Stimulated activated CD4-positive, alpha-beta T cell treated with anti-CD3 and anti-CD28 coated beads, Interleukin-12 subunit alpha, Interleukin-12 subunit beta, amount 100 ng/mL, for 4 hours (primary cell): ENCODE results near the gene ZBED1.
"Not testable (repeated sequence)": the region's sequence is repeated elsewhere in the genome, so short reads cannot be mapped to it uniquely, and the experiment has no call there.

Experiments
- DNase-seq: peaks from one replicate; pipeline ENCODE4 v3.0.0-alpha.2; 2020

Gene ZBED1

DNA sequence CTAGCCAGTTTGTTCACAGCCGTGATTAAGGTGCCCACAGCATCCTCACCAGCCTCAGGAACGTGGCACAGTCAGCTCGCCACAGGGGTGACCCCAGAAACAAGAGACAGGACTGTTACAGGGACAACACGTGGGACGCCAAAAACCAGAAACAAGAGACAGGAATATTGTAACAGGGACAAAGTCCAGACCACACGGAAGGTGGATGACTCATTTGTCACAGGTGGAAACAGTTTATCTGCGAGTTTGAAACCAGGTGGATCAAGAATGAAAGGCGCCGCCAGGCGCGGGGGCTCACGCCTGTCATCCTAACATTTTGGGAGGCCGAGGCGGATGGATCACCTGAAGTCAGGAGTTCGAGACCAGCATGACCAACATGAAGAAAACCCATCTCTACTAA is 27.7 kb downstream of the ZBED1 start:
- not testable (repeated sequence) for DNase-seq

- no peak for DNase-seq
Measured at GRCh38 chrX:2471641-2472040, 29.1 kb downstream of the ZBED1 start.

- DNase-seq = not testable (repeated sequence)
Measured at GRCh38 chrX:2471126-2471525, 29.6 kb downstream of the ZBED1 start.

DNA sequence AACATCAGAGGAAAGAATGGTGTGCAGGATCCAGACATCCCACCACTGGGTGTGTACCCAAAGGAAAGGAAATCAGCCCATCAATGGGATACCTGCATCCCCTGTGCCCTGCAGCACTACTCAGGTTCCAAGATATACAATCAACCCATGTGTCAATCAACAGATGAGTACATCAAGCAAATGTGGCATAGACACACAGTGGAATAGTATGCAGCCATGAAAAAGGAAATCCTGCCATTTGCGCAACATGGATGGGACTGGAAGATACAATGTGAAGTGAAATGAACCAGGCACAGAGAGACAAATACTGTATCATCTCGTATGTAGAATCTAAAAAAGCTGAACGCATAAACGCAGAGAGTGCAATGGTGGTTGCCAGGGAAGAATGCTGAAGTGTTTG is 30.9 kb downstream of the ZBED1 start:
- not testable (repeated sequence) for DNase-seq

GRCh38 chrX:2469196-2469685 is 31.5 kb downstream of the ZBED1 start:
- no peak for DNase-seq

GRCh38 chrX:2468261-2469195 is 32.2 kb downstream of the ZBED1 start:
- no peak for DNase-seq

GRCh38 chrX:2466876-2467656 is 33.7 kb downstream of the ZBED1 start:
- no peak for DNase-seq

DNA sequence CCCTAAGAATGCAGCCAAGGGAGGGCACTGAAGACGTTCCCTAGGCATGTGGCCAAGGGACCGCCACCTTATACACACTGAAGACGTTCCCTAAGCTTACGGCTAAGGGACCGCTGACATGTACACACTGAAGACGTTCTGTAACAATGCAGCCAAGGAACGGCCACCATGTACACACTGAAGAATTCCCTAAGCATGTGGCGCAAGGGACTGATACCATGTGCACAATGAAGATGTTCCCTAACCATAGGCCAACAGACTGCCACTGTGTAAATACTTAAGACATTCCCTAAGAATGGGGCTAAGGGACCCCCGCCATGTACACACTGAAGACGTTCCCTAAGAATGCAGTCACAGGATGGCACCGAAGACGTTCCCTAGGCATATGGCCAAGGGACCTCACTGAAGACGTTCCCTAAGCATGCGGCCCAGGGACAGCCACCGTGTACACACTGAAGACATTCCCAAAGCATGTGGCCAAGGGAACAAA is 36.1 kb downstream of the ZBED1 start:
- no peak for DNase-seq

- DNase-seq = no peak
Measured at GRCh38 chrX:2463973-2464676, 36.7 kb downstream of the ZBED1 start.

GRCh38 chrX:2463481-2463880 is 37.3 kb downstream of the ZBED1 start:
- DNase-seq = not testable (repeated sequence)

- no peak for DNase-seq
Measured at GRCh38 chrX:2462780-2463179, 38.0 kb downstream of the ZBED1 start.

DNA sequence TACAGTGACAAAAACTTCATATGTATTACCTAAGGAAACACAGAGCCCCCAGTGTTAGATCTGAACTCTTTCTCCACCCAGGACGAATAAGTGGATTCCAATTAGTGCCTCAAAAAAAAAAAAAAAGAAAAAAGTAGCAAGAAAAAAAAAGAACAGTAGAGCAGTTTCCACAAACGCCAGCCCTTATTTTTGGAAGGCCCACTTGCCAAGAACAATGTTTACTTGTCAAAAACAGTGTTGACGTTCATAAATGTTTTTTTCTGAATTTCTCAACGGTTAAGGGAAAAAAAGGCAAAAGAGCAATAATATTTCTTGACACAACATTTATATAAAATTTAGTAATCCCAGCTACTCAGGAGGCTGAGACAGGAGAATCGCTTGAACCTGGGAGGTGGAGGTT is 38.7 kb downstream of the ZBED1 start:
- DNase-seq = no peak

DNA sequence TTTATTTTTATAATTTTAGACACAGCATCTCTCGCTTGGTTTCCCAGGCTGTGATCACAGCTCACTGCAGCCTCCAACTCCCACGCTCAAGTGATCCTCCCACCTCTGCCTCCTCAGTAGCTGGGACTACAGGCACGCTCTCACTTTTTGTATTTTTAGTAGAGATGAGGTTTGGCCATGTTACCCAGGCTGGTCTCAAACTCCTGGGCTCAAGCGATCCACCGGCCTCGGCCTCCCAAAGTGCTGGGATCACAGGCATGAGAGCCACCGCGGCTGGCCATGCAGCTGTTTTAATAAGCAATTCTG is 39.1 kb downstream of the ZBED1 start:
- DNase-seq = no peak

- not testable (repeated sequence) for DNase-seq
Measured at GRCh38 chrX:2460821-2461710, 39.7 kb downstream of the ZBED1 start.

DNA sequence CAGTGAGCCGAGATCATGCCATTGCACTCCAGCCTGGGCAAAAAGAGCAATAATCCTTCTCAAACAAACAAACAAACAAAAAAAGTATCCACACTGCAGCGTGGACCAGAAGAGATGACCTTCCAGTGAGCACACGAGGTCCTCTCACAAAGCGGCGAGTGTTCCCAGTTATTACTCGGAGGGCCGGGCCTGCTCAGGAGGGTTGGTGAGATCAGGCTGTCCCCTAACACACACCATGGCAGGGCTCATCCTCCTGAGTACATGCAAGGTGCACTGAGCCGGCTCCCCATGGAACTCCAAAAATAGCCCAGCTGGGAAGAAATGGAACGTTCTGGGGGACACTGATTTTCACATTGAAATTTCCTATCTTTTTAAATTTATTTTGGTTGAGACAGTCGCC is 40.7 kb downstream of the ZBED1 start:
- DNase-seq = not testable (repeated sequence)

- DNase-seq = no peak
Measured at GRCh38 chrX:2458309-2458708, 42.5 kb downstream of the ZBED1 start.

DNA sequence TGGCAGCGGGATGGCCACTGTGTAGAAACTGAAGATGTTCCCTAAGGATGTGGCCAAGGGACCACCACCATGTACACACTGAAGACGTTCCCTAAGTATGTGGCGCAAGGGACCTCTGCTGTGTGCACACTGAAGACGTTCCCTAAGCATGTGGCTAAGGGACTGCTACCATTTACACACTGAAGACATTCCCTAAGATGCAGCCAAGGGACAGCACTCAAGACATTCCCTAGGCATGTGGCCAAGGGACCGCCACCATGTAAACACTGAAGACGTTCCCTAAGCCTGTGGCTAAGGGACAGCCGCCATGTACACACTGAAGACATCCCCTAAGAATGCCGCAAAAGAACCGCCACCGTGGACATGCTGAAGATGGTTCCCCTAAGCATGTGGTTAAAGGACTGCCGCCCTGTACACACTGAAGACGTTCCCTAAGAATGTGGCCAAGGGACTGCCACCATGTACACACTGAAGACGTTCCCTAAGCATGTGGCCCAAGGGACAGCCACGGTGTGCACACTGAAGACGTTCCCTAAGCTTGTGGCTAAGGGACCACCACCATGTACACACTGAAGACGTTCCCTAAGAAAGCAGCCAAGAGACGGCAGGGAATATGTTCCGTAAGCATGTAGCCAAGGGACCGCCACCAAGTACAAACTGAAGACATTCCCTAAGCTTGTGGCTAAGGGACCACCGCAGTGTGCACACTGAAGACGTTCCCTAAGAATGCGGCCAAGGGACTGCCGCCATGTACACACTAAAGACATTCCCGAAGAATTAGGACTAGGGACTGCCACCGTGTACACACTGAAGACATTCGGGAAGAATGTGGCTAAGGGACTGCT is 43.3 kb downstream of the ZBED1 start:
- no peak for DNase-seq

GRCh38 chrX:2456091-2456490 is 44.7 kb downstream of the ZBED1 start:
- DNase-seq = not testable (repeated sequence)

GRCh38 chrX:2454620-2455019 is 46.2 kb downstream of the ZBED1 start:
- not testable (repeated sequence) for DNase-seq

DNA sequence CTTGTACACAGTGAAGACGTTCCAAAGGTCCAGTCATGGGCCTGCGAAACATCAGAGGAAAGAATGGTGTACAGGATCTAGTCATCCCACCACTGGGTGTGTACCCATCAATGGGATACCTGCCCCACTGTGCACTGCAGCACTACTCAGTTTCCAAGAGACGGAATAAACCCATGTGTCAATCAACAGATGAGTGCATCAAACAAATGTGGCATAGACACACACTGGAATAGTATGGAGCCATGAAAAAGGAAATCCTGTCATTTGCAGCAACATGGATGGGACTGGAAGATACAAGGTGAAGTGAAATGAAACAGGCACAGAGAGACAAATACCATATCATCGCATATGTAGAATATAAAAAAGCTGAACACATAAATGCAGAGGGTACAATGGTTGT is 48.0 kb downstream of the ZBED1 start:
- DNase-seq = no peak

DNA sequence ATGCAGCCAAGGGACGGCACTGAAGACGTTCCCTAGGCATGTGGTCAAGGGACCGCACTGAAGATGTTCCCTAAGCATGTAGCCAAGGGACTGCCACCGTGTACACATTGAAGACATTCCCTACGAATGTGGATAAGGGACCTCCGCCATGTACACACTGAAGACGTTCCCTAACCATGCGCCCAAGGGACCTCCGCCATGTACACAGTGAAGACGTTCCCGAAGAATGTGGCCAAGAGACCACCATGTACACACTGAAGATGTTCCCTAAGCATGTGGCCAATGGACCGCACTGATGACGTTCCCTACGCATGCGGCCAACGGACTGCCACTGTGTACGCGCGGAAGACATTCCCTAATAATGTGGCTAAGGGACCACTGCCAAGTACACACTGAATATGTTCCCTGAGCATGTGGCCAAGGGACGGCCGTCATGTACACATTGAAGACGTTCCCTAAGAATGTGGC is 48.4 kb downstream of the ZBED1 start:
- DNase-seq = no peak
